ENCODE results near the gene BBOX1. TPM values are rescaled to one million over a fixed set of nuclear protein-coding genes. Genes with fewer than 3 reads are reported as not detected.

The BBOX1 gene
- total RNA-seq, 1 experiment from 2014 or later: not detected

GRCh38 chr11:27108809-27109208 is 68.2 kb downstream of the BBOX1 start:
- ChIA-PET CTCF (no interaction called here), POLR2A (ENCODE audit: low non-redundant PET) (interaction anchor here (0.6 kb wide), 1 partner anchor 379 kb away, joined by 3 read pairs; no protein-coding TSS in a partner anchor)
- intact Hi-C loops (cut with micrococcal nuclease; ENCODE audit: unreplicated experiment): no loop called here
- TF ChIP-seq EZH2 (IDR thresholded peaks at IDR 0.05; ENCODE audit: borderline replicate concordance, low read depth, low read length, poor library complexity, severe bottlenecking) (no peak), CTCF (conservative IDR thresholded peaks at IDR 0.05; ENCODE audit: low read depth, low read length) (no peak)
- Histone ChIP-seq H3K4me3 (ENCODE audit: low read depth, low read length, poor library complexity, severe bottlenecking) (no peak overlapping the region), H3K36me3 (ENCODE audit: insufficient read depth, low read length, poor library complexity, severe bottlenecking) (no peaks in the 10 kb centered on the region), H3K27me3 (replicated peaks; ENCODE audit: insufficient read depth, low read depth, low read length, poor library complexity) (peaks cover 66% of the 10 kb centered on the region), H3K27ac (ENCODE audit: low read depth, low read length, poor library complexity, severe bottlenecking) (no peak overlapping the region), H3K9me3 (ENCODE audit: low read depth, low read length, poor library complexity, severe bottlenecking) (no peaks in the 10 kb centered on the region), H3K4me1 (ENCODE audit: insufficient read depth, low read length, poor library complexity, severe bottlenecking) (no peaks in the 10 kb centered on the region)
- BruUV-seq (replicated peaks): no TSS peak
- DNase-seq (ENCODE audit: low spot score): no peak

GRCh38 chr11:27111896-27112295 is 71.3 kb downstream of the BBOX1 start:
- Histone ChIP-seq H3K4me3 (ENCODE audit: low read depth, low read length, poor library complexity, severe bottlenecking) (no peak overlapping the region), H3K4me1 (ENCODE audit: insufficient read depth, low read length, poor library complexity, severe bottlenecking) (no peaks in the 10 kb centered on the region), H3K27ac (ENCODE audit: low read depth, low read length, poor library complexity, severe bottlenecking) (no peak overlapping the region), H3K36me3 (ENCODE audit: insufficient read depth, low read length, poor library complexity, severe bottlenecking) (no peaks in the 10 kb centered on the region), H3K27me3 (replicated peaks; ENCODE audit: insufficient read depth, low read depth, low read length, poor library complexity) (peaks cover 71% of the 10 kb centered on the region), H3K9me3 (ENCODE audit: low read depth, low read length, poor library complexity, severe bottlenecking) (no peaks in the 10 kb centered on the region)
- ChIA-PET POLR2A (ENCODE audit: low non-redundant PET) (no interaction called here), CTCF (no interaction called here)
- TF ChIP-seq CTCF (conservative IDR thresholded peaks at IDR 0.05; ENCODE audit: low read depth, low read length) (no peak), EZH2 (IDR thresholded peaks at IDR 0.05; ENCODE audit: borderline replicate concordance, low read depth, low read length, poor library complexity, severe bottlenecking) (no peak)
- no peak for DNase-seq (ENCODE audit: low spot score)
- intact Hi-C loops (cut with micrococcal nuclease; ENCODE audit: unreplicated experiment): no loop called here
- no TSS peak for BruUV-seq (replicated peaks)

- Histone ChIP-seq H3K27me3 (replicated peaks; ENCODE audit: insufficient read depth, low read depth, low read length, poor library complexity) (peaks cover 62% of the 10 kb centered on the region), H3K9me3 (ENCODE audit: low read depth, low read length, poor library complexity, severe bottlenecking) (no peaks in the 10 kb centered on the region), H3K36me3 (ENCODE audit: insufficient read depth, low read length, poor library complexity, severe bottlenecking) (no peaks in the 10 kb centered on the region), H3K27ac (ENCODE audit: low read depth, low read length, poor library complexity, severe bottlenecking) (no peak overlapping the region), H3K4me3 (ENCODE audit: low read depth, low read length, poor library complexity, severe bottlenecking) (no peak overlapping the region), H3K4me1 (ENCODE audit: insufficient read depth, low read length, poor library complexity, severe bottlenecking) (no peaks in the 10 kb centered on the region)
- ChIA-PET CTCF (no interaction called here), POLR2A (ENCODE audit: low non-redundant PET) (no interaction called here)
- intact Hi-C loops (cut with micrococcal nuclease; ENCODE audit: unreplicated experiment): no loop called here
- no peak for TF ChIP-seq CTCF (conservative IDR thresholded peaks at IDR 0.05; ENCODE audit: low read depth, low read length)
- BruUV-seq (replicated peaks): no TSS peak
- no peak for DNase-seq (ENCODE audit: low spot score)
Measured at GRCh38 chr11:27112946-27113345, 72.3 kb downstream of the BBOX1 start.

Data from A673 (cell line).